Retinal pigment epithelial cell (primary cell): ENCODE measurements around the gene ADGRD2.

Source experiments
- DNase-seq: peaks from one replicate; pipeline ENCODE4 v3.0.0-alpha.2; 2010; ENCODE audit warnings: low read depth
- H3K4me3 ChIP-seq: 2 replicates; pipeline ENCODE4 v1.5.1; 2011; ENCODE audit warnings: mild to moderate bottlenecking, low read length, control low read depth, moderate library complexity
- TF ChIP-seq, protein P1 (sequence below): conservative IDR thresholded peaks from 2 replicates; pipeline ENCODE4 v1.5.1; 2011; ENCODE audit warnings: low read depth, low read length, control low read depth, inconsistent platforms

Gene ADGRD2

DNA sequence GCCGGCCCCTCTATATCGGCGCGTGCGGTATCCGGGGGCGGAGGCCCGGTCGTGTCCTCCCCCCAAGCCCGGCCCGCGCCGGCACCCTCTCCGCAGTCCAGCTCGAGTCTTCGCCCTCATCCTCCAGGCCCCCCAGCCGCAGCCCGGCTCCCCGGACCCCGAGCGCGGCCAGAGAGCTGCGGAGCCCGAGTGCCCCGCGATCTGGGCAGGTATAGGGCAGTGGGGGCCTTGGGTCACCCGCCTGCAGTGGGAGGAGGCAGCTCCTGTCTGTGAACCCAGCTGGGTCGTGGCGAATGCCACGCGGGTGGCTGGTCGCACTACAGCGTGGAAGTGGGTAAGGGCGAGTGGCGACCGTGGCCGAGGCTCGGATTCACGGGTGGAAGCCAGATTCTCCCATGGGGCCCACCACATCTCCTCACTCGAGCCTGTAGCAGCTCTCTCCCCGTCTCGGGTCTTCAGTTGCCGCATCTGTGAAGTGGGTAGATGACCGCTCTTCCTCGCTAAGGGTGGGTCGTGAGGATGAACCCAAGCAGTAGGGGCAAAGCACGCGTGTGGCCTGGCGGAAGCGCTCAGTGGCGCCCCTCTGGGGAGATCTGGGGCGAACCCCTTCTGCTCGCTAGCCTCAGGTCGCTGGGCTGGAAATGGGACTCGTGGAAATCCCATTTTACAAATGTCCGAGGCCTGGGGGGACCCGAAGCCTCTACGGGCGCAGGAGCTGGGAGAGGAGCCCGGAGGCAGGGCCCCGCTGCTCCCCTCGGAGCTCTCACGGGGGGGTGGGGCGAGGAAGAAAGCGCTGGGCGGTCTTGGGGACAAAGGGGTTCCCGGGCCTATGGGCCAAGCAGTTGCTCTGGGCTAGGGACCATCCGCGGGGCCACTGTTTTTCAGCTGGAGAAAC is 55.0 kb downstream of the ADGRD2 start:
- TF ChIP-seq, protein P1, sequence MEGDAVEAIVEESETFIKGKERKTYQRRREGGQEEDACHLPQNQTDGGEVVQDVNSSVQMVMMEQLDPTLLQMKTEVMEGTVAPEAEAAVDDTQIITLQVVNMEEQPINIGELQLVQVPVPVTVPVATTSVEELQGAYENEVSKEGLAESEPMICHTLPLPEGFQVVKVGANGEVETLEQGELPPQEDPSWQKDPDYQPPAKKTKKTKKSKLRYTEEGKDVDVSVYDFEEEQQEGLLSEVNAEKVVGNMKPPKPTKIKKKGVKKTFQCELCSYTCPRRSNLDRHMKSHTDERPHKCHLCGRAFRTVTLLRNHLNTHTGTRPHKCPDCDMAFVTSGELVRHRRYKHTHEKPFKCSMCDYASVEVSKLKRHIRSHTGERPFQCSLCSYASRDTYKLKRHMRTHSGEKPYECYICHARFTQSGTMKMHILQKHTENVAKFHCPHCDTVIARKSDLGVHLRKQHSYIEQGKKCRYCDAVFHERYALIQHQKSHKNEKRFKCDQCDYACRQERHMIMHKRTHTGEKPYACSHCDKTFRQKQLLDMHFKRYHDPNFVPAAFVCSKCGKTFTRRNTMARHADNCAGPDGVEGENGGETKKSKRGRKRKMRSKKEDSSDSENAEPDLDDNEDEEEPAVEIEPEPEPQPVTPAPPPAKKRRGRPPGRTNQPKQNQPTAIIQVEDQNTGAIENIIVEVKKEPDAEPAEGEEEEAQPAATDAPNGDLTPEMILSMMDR: no peak
- H3K4me3 ChIP-seq: no peak overlapping the region
- DNase-seq: no peak

DNA sequence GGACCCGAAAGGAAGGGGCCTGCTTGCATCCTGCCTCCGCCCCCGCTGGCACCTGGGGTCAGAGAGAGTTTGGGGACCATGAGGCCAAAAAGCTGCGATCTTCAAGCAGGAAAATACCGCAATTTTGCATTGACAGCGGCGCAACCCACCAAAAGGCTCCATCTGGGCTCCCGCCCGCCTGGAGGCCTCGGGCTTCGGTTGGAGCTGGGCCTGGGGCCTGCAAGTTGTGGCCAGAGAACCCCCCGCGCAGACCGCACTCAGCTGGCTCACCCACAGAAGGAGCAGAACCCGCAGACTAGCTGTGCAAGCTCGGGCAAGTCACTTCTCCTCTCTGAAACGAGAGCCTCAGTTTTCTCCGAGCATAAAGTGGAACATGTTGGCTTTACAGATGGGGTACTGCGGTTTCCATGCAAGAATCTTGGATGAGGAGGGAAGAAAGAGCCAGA is 55.7 kb downstream of the ADGRD2 start:
- no peak for DNase-seq
- no peak overlapping the region for H3K4me3 ChIP-seq
- TF ChIP-seq, protein P1: no peak

DNA sequence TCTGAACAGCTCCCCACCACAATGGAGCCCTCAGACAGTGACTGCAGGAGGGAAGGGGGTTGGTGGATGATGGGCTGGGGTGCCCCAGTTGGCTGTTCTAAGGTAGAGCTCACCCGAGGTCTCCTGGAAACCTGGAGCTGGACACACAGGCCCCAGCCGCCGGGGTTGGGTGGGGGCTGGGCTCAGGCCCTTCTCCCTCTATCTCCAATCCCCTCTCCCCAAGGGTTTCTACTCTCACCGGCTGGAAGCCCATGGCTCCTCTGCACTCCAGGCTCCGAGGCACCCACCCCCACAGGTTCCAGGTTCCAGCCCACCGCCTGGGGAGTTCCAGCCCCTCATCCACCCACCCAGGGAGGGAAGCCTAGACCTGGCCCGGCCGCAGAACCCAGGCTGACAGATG is 56.2 kb downstream of the ADGRD2 start:
- H3K4me3 ChIP-seq: no peak overlapping the region
- no peak for DNase-seq
- TF ChIP-seq, protein P1: no peak

DNA sequence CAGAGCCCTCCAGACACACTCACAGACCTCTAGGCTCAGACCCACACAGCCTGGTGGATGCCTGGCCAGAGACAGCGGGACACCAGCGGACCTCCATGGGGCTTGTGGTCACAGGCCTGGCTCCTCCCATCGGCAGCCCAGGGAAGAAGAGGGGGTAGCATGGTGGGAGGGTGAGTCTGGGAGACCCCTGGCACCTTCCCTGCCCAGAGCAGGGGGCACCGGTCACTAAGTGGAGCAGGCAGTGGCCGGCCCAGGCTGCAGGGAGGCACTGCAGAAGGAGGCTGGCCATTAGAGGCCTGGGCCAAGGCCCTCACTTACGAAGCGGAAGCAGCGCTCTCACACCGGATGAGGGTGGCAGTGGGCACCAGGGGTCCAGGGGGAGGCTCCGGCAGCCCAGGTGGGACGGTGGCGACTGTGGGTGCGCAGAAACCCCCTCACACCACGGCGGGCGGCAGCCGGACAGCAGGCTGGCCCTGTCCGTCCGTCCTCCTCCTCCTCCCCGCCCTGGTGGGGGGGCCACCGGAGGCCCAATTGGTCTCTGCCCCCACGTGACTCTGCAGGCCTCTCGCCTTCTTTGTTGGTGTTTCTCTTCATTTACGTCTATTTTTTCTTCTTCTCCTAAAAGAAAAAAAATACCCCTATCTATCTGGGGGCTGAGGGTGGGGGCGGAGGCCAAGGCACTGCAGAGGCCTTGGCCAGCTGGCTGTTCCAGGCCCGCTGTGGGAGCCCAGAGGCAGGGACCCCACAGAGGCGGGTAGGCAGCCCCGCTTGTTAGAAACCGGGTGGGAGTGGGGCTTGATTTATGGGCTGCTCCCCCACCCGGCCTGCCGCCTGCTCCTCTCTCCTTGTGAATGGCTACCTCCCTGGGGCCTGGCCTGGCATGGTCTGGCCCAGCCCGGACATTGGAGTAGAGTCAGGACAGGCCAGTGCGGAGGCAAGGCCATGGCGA is 57.0 kb downstream of the ADGRD2 start, which contains the start of gene NR5A1:
Gene NR5A1, minus strand, starts transcription at position 469 of the 949 bp plus-strand sequence. CDS start 4,004 bp downstream, outside the sequence.
- DNase-seq: no peak
- TF ChIP-seq, protein P1: no peak
- no peak within 1 kb of the TSS for H3K4me3 ChIP-seq

DNA sequence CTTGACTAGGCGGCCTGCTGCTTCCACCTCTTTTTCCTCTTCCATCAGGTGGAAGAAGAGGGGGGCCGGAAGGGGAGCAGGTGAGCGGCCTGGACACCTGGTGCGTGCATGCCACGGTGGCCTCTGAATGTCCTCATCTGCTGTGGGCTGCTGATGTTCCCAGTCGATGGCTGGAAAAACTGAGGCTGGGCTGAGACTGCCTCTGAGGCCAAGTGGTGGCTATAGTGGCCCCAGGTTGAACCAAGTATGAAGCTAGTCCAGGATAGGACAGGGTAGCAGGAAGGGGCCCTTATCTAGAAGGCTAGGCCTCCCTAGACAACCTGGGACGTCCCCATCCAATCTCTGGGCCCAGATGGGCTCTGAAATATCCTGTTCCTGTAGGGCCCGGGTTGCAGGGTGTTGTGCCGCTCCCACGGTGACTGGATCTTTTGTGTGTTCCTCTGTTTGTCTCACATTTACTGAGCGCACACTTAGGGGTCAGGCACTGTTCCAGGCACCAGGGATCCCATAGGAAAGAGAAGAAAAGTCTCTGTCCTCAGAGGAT is 57.7 kb downstream of the ADGRD2 start:
- DNase-seq: no peak
- TF ChIP-seq, protein P1: no peak
- H3K4me3 ChIP-seq: no peak overlapping the region

DNA sequence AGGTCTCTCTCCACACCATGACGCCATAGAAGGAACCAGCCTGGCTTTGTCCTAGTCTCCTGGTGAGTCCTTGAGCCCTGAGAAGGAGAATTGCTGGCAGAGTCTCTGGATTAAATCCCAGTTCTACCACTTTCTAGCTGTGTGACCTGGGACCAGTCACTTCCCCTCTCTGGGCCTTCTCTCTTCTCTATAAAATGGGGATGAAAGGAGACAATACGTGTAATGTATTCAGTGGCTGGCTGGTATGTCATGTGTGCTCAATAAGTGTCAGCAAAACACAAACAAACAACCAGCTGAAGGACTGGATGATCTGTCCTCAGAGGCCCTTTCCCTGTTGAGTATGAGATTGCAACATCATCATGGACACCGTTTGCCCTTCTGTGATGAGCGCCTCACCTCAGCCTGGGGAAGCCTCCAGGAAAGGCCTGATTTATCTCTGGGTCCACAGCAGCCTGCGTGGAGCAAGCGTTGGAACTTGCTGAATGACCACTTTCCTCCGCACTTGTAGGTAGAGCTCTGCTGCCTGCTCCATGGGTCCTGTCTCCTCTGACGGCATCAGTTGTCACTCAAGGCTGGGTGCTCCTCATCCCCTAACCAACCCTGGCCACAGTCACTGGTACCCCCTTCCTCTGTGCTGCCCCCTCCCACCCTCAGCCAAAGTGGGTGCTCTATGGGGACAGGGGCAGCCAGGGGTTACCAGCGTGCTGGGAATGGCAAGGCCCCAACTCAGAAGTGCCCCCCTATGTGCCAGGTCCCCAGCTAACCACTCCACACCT is 60.6 kb downstream of the ADGRD2 start:
- TF ChIP-seq, protein P1: no peak
- DNase-seq: no peak
- H3K4me3 ChIP-seq: no peak overlapping the region
